ENCODE data around the gene PGLYRP4. TPM values are rescaled to one million over a fixed set of nuclear protein-coding genes. Genes with fewer than 3 reads are reported as not detected.

The PGLYRP4 gene
- total and polyA plus RNA-seq, 2 donors from 2014 or later: not detected

DNA sequence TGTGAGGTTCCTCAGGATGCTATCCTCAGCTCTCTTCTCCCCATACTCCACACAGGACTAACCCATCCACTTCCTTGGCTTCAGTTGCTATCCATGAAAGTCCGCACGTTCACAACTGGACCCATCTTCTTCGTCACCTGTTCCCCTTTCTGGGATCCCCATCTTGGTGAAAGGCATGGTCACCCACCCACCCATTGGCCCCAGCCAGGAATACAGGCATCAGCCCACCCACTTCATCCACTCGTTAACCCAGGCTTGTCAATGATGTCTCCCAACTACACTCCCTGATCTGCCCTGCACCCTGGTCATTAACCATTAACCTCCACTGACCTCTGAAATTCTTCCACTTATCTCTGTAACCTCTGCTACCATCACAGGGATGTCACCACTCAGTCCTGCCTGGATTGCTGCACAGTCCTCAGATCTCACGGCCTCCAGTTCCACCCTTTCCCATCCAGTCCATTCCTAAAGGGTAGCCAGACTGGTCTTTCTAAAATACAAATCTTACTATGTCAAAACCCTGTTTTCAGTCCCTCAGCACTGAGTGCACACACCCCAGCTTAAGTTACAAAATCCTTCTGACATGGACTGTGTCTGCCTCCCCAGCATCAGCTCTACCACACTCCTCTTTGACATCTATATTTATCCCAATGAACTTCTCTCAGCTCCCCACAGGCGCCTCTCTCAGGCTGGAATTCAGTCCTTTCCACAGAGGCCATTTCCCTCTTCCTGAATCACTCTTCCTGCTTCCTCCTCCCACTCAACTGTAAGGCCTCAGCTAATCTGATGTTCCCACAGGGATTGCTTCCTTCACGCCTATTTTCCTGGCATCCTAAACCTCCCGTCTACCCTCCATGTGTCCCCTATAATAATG is 10.4 kb downstream of the PGLYRP4 start:
- peak in 1 of 5 donors; percentile 7 for DNase-seq
- Histone ChIP-seq H3K27me3 (ENCODE audit: control insufficient read depth, insufficient read depth, low read length) (no peaks in the 10 kb centered on the region), H3K27ac (ENCODE audit: low read depth in 2 of 2, low read length in 2 of 2) (no peak overlapping the region), H3K9me3 (ENCODE audit: control insufficient read depth in 2 of 3, insufficient read depth in 1 of 3, low read length in 3 of 3) (no peaks in the 10 kb centered on the region), H3K4me1 (ENCODE audit: control insufficient read depth in 2 of 3, insufficient read depth in 2 of 3, low read depth in 1 of 3, low read length in 3 of 3) (no peaks in the 10 kb centered on the region), H3K9ac (ENCODE audit: low read length in 3 of 3) (no peak overlapping the region), H3K4me3 (ENCODE audit: low read length in 3 of 3) (no peak overlapping the region), H3K36me3 (ENCODE audit: control insufficient read depth in 2 of 3, insufficient read depth in 3 of 3, low read length in 3 of 3) (no peaks in the 10 kb centered on the region)
- TF ChIP-seq, protein P1, sequence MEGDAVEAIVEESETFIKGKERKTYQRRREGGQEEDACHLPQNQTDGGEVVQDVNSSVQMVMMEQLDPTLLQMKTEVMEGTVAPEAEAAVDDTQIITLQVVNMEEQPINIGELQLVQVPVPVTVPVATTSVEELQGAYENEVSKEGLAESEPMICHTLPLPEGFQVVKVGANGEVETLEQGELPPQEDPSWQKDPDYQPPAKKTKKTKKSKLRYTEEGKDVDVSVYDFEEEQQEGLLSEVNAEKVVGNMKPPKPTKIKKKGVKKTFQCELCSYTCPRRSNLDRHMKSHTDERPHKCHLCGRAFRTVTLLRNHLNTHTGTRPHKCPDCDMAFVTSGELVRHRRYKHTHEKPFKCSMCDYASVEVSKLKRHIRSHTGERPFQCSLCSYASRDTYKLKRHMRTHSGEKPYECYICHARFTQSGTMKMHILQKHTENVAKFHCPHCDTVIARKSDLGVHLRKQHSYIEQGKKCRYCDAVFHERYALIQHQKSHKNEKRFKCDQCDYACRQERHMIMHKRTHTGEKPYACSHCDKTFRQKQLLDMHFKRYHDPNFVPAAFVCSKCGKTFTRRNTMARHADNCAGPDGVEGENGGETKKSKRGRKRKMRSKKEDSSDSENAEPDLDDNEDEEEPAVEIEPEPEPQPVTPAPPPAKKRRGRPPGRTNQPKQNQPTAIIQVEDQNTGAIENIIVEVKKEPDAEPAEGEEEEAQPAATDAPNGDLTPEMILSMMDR (IDR thresholded peaks at IDR 0.05; ENCODE audit: borderline replicate concordance, extremely low read depth, insufficient read depth): no peak
- FAIRE-seq: no peak
- intact Hi-C loops (cut with DNase I): no loop called here

DNA sequence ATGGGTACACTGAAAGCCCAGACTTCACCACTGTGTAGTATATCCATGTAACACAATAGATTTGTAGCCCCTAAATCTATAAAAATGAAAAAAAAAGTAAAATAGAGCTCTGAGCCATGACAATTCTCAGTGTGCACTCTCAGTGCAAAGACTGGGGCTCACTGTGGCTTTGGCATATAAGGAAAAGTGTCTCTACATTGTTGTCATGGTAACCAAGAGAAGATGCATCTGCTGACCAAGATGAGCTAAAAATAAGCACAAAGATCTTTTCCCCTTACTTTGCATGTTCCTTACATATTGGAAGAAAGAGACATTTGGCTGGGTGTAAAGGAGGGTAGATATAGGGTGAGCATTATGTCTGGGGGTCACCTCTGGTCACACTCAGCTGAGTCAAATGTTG is 12.0 kb downstream of the PGLYRP4 start:
- Histone ChIP-seq H3K4me3 (ENCODE audit: low read length in 3 of 3) (no peak overlapping the region), H3K9me3 (ENCODE audit: control insufficient read depth in 2 of 3, insufficient read depth in 1 of 3, low read length in 3 of 3) (no peaks in the 10 kb centered on the region), H3K27ac (ENCODE audit: low read depth in 2 of 2, low read length in 2 of 2) (no peak overlapping the region), H3K4me1 (ENCODE audit: control insufficient read depth in 2 of 3, insufficient read depth in 2 of 3, low read depth in 1 of 3, low read length in 3 of 3) (no peaks in the 10 kb centered on the region), H3K36me3 (ENCODE audit: control insufficient read depth in 2 of 3, insufficient read depth in 3 of 3, low read length in 3 of 3) (no peaks in the 10 kb centered on the region), H3K27me3 (ENCODE audit: control insufficient read depth, insufficient read depth, low read length) (no peaks in the 10 kb centered on the region), H3K9ac (ENCODE audit: low read length in 3 of 3) (no peak overlapping the region)
- FAIRE-seq (no peak), DNase-seq (no peak)
- intact Hi-C loops (cut with DNase I): no loop called here
- TF ChIP-seq, protein P1 (IDR thresholded peaks at IDR 0.05; ENCODE audit: borderline replicate concordance, extremely low read depth, insufficient read depth): no peak

DNA sequence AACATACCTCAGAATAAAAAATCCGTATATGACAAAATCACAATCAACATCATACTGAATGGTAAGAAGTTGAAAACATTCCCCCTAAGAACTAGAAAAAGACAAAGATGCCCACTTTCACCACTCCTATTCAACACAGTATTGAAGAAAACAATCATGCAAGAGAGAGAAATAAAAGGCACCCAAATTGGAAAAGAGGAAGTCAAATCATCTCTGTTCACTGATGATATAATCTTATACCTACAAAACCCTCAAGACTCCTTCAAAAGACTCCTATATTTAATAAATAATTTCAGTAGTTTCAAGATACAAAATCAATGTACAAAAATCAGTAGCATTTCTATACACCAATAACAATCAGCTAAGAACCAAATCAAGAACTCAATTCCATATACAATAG is 14.7 kb downstream of the PGLYRP4 start:
- Histone ChIP-seq H3K36me3 (ENCODE audit: control insufficient read depth in 2 of 3, insufficient read depth in 3 of 3, low read length in 3 of 3) (no peaks in the 10 kb centered on the region), H3K4me3 (ENCODE audit: low read length in 3 of 3) (no peak overlapping the region), H3K27ac (ENCODE audit: low read depth in 2 of 2, low read length in 2 of 2) (no peak overlapping the region), H3K9me3 (ENCODE audit: control insufficient read depth in 2 of 3, insufficient read depth in 1 of 3, low read length in 3 of 3) (peaks cover 0 to 7% (median 4%) of the 10 kb centered on the region in 3 donors), H3K27me3 (ENCODE audit: control insufficient read depth, insufficient read depth, low read length) (no peaks in the 10 kb centered on the region), H3K4me1 (ENCODE audit: control insufficient read depth in 2 of 3, insufficient read depth in 2 of 3, low read depth in 1 of 3, low read length in 3 of 3) (no peaks in the 10 kb centered on the region), H3K9ac (ENCODE audit: low read length in 3 of 3) (no peak overlapping the region)
- DNase-seq (no peak), FAIRE-seq (no peak)
- TF ChIP-seq, protein P1 (IDR thresholded peaks at IDR 0.05; ENCODE audit: borderline replicate concordance, extremely low read depth, insufficient read depth): no peak
- intact Hi-C loops (cut with DNase I): no loop called here

All from kidney (tissue), 14 donors.